IMR-90 (cell line): ENCODE data around the gene CXADR. TPM values are rescaled to one million over a fixed set of nuclear protein-coding genes. Genes with fewer than 3 reads are reported as not detected.

Source experiments
- ATAC-seq: fragments of 200-7000 bp; cut with Tn5 transposase; 2 replicates; pipeline ENCODE4 v1.9.1; 2020; ENCODE audit warnings: low read depth, mild to moderate bottlenecking, moderate library complexity
- BruUV-seq: library from RNA; stranded (reverse); fragments of 400-500 nt; replicated peaks from 2 replicates; lab custom pipeline; 2021; lab: Mats Ljungman, UMichigan
- CTCF ChIA-PET: fragments of 300-600 bp; formaldehyde crosslinking; extraction: SDS; loops from one replicate; lab custom pipeline; 2021; ENCODE audit warnings: antibody characterized with exemption; lab: Yijun Ruan, JAX
- POLR2A ChIA-PET: fragments of 300-600 bp; sonication (Branson Sonifier 250); formaldehyde crosslinking; loops from one replicate; lab custom pipeline; 2022; ENCODE audit warnings: antibody characterized with exemption; ENCODE audit not compliant: unreplicated experiment; lab: Charles Lee
- DNase-seq: peaks from one replicate; pipeline ENCODE4 v3.0.0; 2013
- H2AFZ ChIP-seq: replicated peaks from 2 replicates; pipeline ENCODE3; 2013; ENCODE audit warnings: low read length, mild to moderate bottlenecking; ENCODE audit not compliant: poor library complexity
- H2AK5ac ChIP-seq: 2 replicates; pipeline ENCODE4 v1.6.1; 2013; ENCODE audit warnings: low read depth, low read length, inconsistent platforms
- H2AK9ac ChIP-seq: replicated peaks from 2 replicates; pipeline ENCODE3; 2013; ENCODE audit warnings: mild to moderate bottlenecking, low read depth, low read length, moderate library complexity; ENCODE audit not compliant: poor library complexity
- H2BK120ac ChIP-seq: 2 replicates; pipeline ENCODE4 v1.6.1; 2013; ENCODE audit warnings: low read depth, low read length, inconsistent platforms
- H2BK15ac ChIP-seq: 3 replicates; pipeline ENCODE4 v1.6.1; 2013; ENCODE audit warnings: low read depth, low read length, inconsistent platforms
- H2BK20ac ChIP-seq: 2 replicates; pipeline ENCODE4 v1.6.1; 2013; ENCODE audit warnings: low read depth, mild to moderate bottlenecking, inconsistent platforms, low read length, moderate library complexity
- H2BK5ac ChIP-seq: 2 replicates; pipeline ENCODE4 v1.6.1; 2013; ENCODE audit warnings: mild to moderate bottlenecking, low read depth, low read length, inconsistent platforms; ENCODE audit not compliant: poor library complexity, severe bottlenecking
- H3K14ac ChIP-seq: replicated peaks from 2 replicates; pipeline ENCODE4 v1.6.1; 2013; ENCODE audit warnings: low read depth, low read length, inconsistent platforms
- H3K18ac ChIP-seq: 2 replicates; pipeline ENCODE4 v1.6.1; 2013; ENCODE audit warnings: low read depth, low read length, control low read depth
- H3K23ac ChIP-seq: 2 replicates; pipeline ENCODE4 v1.6.1; 2013; ENCODE audit warnings: low read depth, low read length, inconsistent platforms
- H3K27ac ChIP-seq: 2 replicates; pipeline ENCODE4 v1.5.1; 2013; ENCODE audit warnings: mild to moderate bottlenecking, control low read depth, low read length; ENCODE audit not compliant: insufficient read depth
- H3K27me3 ChIP-seq: 2 replicates; pipeline ENCODE4 v1.6.1; 2013; ENCODE audit warnings: low read length; ENCODE audit not compliant: control insufficient read depth, insufficient read depth
- H3K36me3 ChIP-seq: 2 replicates; pipeline ENCODE4 v1.6.1; 2013; ENCODE audit warnings: low read length, mixed read lengths; ENCODE audit not compliant: control insufficient read depth, insufficient read depth
- H3K4ac ChIP-seq: 2 replicates; pipeline ENCODE4 v1.6.1; 2013; ENCODE audit warnings: low read depth, low read length, inconsistent platforms
- H3K4me1 ChIP-seq: 2 replicates; pipeline ENCODE4 v1.6.1; 2013; ENCODE audit warnings: low read length, mixed read lengths; ENCODE audit not compliant: control insufficient read depth, insufficient read depth
- H3K4me2 ChIP-seq: 2 replicates; pipeline ENCODE4 v1.6.1; 2013; ENCODE audit warnings: low read depth, mild to moderate bottlenecking, control low read depth, low read length, moderate library complexity
- H3K4me3 ChIP-seq: 2 replicates; pipeline ENCODE4 v1.5.1; 2013; ENCODE audit warnings: low read depth, mild to moderate bottlenecking, control low read depth, low read length, moderate library complexity; ENCODE audit not compliant: insufficient read depth
- H3K56ac ChIP-seq: 2 replicates; pipeline ENCODE4 v1.6.1; 2013; ENCODE audit warnings: low read length, inconsistent platforms; ENCODE audit not compliant: insufficient read depth; ENCODE audit errors: extremely low read depth
- H3K79me1 ChIP-seq, 2 experiments: 2 replicates each; pipeline ENCODE4 v1.6.1; 2013; ENCODE audit warnings: low read length in 2 of 2, inconsistent platforms in 1 of 2, low read depth in 1 of 2
- H3K9ac ChIP-seq: 2 replicates; pipeline ENCODE4 v1.6.1; 2013; ENCODE audit warnings: low read depth, low read length, control low read depth
- H3K9me1 ChIP-seq: 2 replicates; pipeline ENCODE4 v1.6.1; 2013; ENCODE audit warnings: low read length, inconsistent platforms; ENCODE audit not compliant: insufficient read depth
- H3K9me3 ChIP-seq: 2 replicates; pipeline ENCODE4 v1.6.1; 2013; ENCODE audit warnings: low read length; ENCODE audit not compliant: control insufficient read depth, insufficient read depth
- H4K20me1 ChIP-seq: 2 replicates; pipeline ENCODE4 v1.6.1; 2013; ENCODE audit warnings: low read length, inconsistent platforms; ENCODE audit not compliant: insufficient read depth
- H4K5ac ChIP-seq: 2 replicates; pipeline ENCODE4 v1.6.1; 2013; ENCODE audit warnings: mild to moderate bottlenecking, low read depth, low read length, control low read depth
- H4K8ac ChIP-seq, 2 experiments: 2 replicates each; pipeline ENCODE4 v1.6.1; 2013; ENCODE audit warnings: low read depth in 2 of 2, low read length in 2 of 2, control low read depth in 1 of 2, inconsistent platforms in 1 of 2
- H4K91ac ChIP-seq: 2 replicates; pipeline ENCODE4 v1.6.1; 2013; ENCODE audit warnings: low read depth, low read length, inconsistent platforms; ENCODE audit not compliant: insufficient read depth
- BHLHE40 ChIP-seq: fragments of 150-350 bp; IDR thresholded peaks from 2 replicates; pipeline ENCODE4 v1.6.1; 2016; ENCODE audit warnings: mild to moderate bottlenecking, low read depth, low read length
- CEBPB ChIP-seq: IDR thresholded peaks from 2 replicates; pipeline ENCODE4 v1.6.1; 2012; ENCODE audit warnings: low read depth, low read length, improper control_type of control experiment
- CHD1 ChIP-seq: IDR thresholded peaks from 2 replicates; pipeline ENCODE4 v1.6.1; 2012; ENCODE audit warnings: low read depth, low read length, improper control_type of control experiment
- CTCF ChIP-seq: conservative IDR thresholded peaks from 2 replicates; pipeline ENCODE4 v1.5.1; 2012; ENCODE audit warnings: mild to moderate bottlenecking, low read depth, low read length, improper control_type of control experiment
- ELK1 ChIP-seq: fragments of 150-350 bp; IDR thresholded peaks from 2 replicates; pipeline ENCODE4 v1.6.1; 2016; ENCODE audit warnings: low read depth, mild to moderate bottlenecking, low read length, moderate library complexity, borderline replicate concordance
- FOS ChIP-seq: fragments of 150-350 bp; IDR thresholded peaks from 2 replicates; pipeline ENCODE4 v1.6.1; 2016; ENCODE audit warnings: low read depth, low read length
- MAFK ChIP-seq: IDR thresholded peaks from 2 replicates; pipeline ENCODE4 v1.6.1; 2012; ENCODE audit warnings: low read depth, low read length, improper control_type of control experiment
- MAZ ChIP-seq: IDR thresholded peaks from 2 replicates; pipeline ENCODE4 v1.6.1; 2012; ENCODE audit warnings: low read depth, mild to moderate bottlenecking, low read length, improper control_type of control experiment, moderate library complexity, borderline replicate concordance
- MXI1 ChIP-seq: IDR thresholded peaks from 2 replicates; pipeline ENCODE4 v1.6.1; 2012; ENCODE audit warnings: low read depth, mild to moderate bottlenecking, low read length, moderate library complexity, borderline replicate concordance
- NFE2L2 ChIP-seq: fragments of 150-350 bp; IDR thresholded peaks from 2 replicates; pipeline ENCODE4 v1.6.1; 2016; ENCODE audit warnings: low read depth, mild to moderate bottlenecking, low read length
- POLR2A ChIP-seq: IDR thresholded peaks from 2 replicates; pipeline ENCODE4 v1.6.1; 2012; ENCODE audit warnings: mild to moderate bottlenecking, low read depth, low read length
- RAD21 ChIP-seq: IDR thresholded peaks from 2 replicates; pipeline ENCODE4 v1.6.1; 2012; ENCODE audit warnings: low read length, improper control_type of control experiment
- RCOR1 ChIP-seq: IDR thresholded peaks from 2 replicates; pipeline ENCODE4 v1.6.1; 2012; ENCODE audit warnings: mild to moderate bottlenecking, low read length, improper control_type of control experiment; ENCODE audit not compliant: insufficient replicate concordance
- RFX5 ChIP-seq: IDR thresholded peaks from 2 replicates; pipeline ENCODE4 v1.8.0; 2012; ENCODE audit warnings: low read depth, mild to moderate bottlenecking, low read length, moderate library complexity
- SMC3 ChIP-seq: fragments of 150-350 bp; IDR thresholded peaks from 2 replicates; pipeline ENCODE4 v1.6.1; 2016; ENCODE audit warnings: low read depth, mild to moderate bottlenecking, antibody characterized with exemption, low read length, moderate library complexity
- USF2 ChIP-seq: fragments of 150-350 bp; IDR thresholded peaks from 2 replicates; pipeline ENCODE4 v1.6.1; 2017; ENCODE audit warnings: mild to moderate bottlenecking, antibody characterized with exemption, low read length, low read depth
- WGBS, 2 experiments: methylation state at CpG; one replicate each; pipeline versions ENCODE4 v1.1.5 to v1.1.7; 2013; ENCODE audit warnings: missing lambda C conversion rate in 2 of 2; ENCODE audit not compliant: insufficient read length in 1 of 2; ENCODE audit errors: extremely low coverage in 2 of 2; 5-methylcytosine and 5-hydroxymethylcytosine counted together
- dilution Hi-C: fragments of 300-500 bp; cut with HindIII; formaldehyde crosslinking; loops from one replicate; pipeline ENCODE4 v1.14.3; 2018; ENCODE audit warnings: low sequenced_read_pairs; ENCODE audit not compliant: unreplicated experiment
- in situ Hi-C: fragments of 300-500 bp; cut with MboI; formaldehyde crosslinking; loops from 3 replicates; pipeline ENCODE4 v1.14.3; 2019; ENCODE audit warnings: low sequenced_read_pairs, inconsistent platforms, mixed read lengths
- intact Hi-C: fragments of 100-400 bp; cut with micrococcal nuclease; formaldehyde crosslinking; loops from 2 replicates; pipeline ENCODE4 v1.10.0; 2022
- polyA plus RNA-seq, 3 experiments: library from polyadenylated mRNA; depleted of rRNA; stranded (reverse); fragments of >200 nt; gene quantifications; 2 replicates each; pipeline ENCODE4 v1.2.3, GENCODE V29; 2012; ENCODE audit warnings: low replicate concordance in 1 of 3
- total RNA-seq: library from RNA; depleted of rRNA; stranded (reverse); fragments of >200 nt; gene quantifications from 2 replicates; pipeline ENCODE4 v1.2.3, GENCODE V29; 2012

CXADR gene
- total and polyA plus RNA-seq, 2 of the 4 experiments (the other 2 are of a cell fraction) = 0.21 to 1.1 TPM

GRCh38 chr21:17476006-17476405, 36.8 kb upstream of the CXADR start:
- no peaks in the 10 kb centered on the region for H3K9me1 ChIP-seq
- no peak overlapping the region for H2BK20ac ChIP-seq
- H3K9me3 ChIP-seq = no peaks in the 10 kb centered on the region
- DNase-seq (no peak), ATAC-seq (no peak)
- no peaks in the 10 kb centered on the region for H3K36me3 ChIP-seq
- H2BK15ac ChIP-seq = no peak overlapping the region
- TF ChIP-seq MXI1 (no peak), RCOR1 (no peak), RFX5 (no peak), POLR2A (no peak), FOS (no peak), NFE2L2 (no peak), CHD1 (no peak), CEBPB (no peak), ELK1 (no peak), MAZ (no peak), MAFK (no peak), BHLHE40 (no peak), CTCF (no peak), SMC3 (no peak), USF2 (no peak), RAD21 (no peak)
- H2BK5ac ChIP-seq = no peak overlapping the region
- no peaks in the 10 kb centered on the region for H3K27me3 ChIP-seq
- no peak overlapping the region for H3K4me3 ChIP-seq
- no peak overlapping the region for H2AK5ac ChIP-seq
- BruUV-seq = no TSS peak
- H4K91ac ChIP-seq = no peak overlapping the region
- H2AFZ ChIP-seq = no peak overlapping the region
- no peak overlapping the region for H3K23ac ChIP-seq
- WGBS, 2 experiments = 80% methylated on average over 1 of the region's 4 CpGs; no CpG with 5 or more reads in 1 of the 2 experiments
- H3K56ac ChIP-seq = no peak overlapping the region
- H3K4me1 ChIP-seq = no peaks in the 10 kb centered on the region
- ChIA-PET POLR2A (interaction anchor here (0.6 kb wide), 1 partner anchor 25 kb away, joined by 3 read pairs; no protein-coding TSS in a partner anchor), CTCF (no interaction called here)
- H2BK120ac ChIP-seq = no peak overlapping the region
- dilution Hi-C loops (no loop called here), intact Hi-C loops (no loop called here), in situ Hi-C loops (no loop called here)
- H3K18ac ChIP-seq = no peak overlapping the region
- H4K8ac ChIP-seq = no peak overlapping the region
- H3K4me2 ChIP-seq = no peak overlapping the region
- H3K4ac ChIP-seq = no peak overlapping the region
- H2AK9ac ChIP-seq = no peak overlapping the region
- no peak overlapping the region for H3K14ac ChIP-seq
- H3K9ac ChIP-seq = no peak overlapping the region
- H3K27ac ChIP-seq = no peak overlapping the region
- H4K20me1 ChIP-seq = no peaks in the 10 kb centered on the region
- H4K5ac ChIP-seq = no peak overlapping the region
- H3K79me1 ChIP-seq = no peaks in the 10 kb centered on the region
